Peyer's patch (tissue), 4 donors: ENCODE results near the gene NUDT9.
A peak's percentile ranks its signal among the peaks of the same experiment; 100 is the strongest.

Experiments used
- POLR2A ChIP-seq, 2 donors: fragments of 450-650 bp; IDR thresholded peaks; one replicate each; pipeline ENCODE4 v1.5.1; 2017; ENCODE audit warnings: antibody characterized with exemption in 2 of 2, mild to moderate bottlenecking in 2 of 2, moderate library complexity in 2 of 2
- TF ChIP-seq, protein P1 (sequence below), 6 experiments: fragments of 450-650 bp in 4 of 6; fragments of 200-600 bp in 2 of 6; sonication (generic) in 1 of 6; IDR thresholded peaks; one replicate each; pipeline ENCODE4 v1.5.1; 2017 to 2019; ENCODE audit warnings: antibody characterized with exemption in 6 of 6, mild to moderate bottlenecking in 3 of 6, moderate library complexity in 1 of 6

DNA sequence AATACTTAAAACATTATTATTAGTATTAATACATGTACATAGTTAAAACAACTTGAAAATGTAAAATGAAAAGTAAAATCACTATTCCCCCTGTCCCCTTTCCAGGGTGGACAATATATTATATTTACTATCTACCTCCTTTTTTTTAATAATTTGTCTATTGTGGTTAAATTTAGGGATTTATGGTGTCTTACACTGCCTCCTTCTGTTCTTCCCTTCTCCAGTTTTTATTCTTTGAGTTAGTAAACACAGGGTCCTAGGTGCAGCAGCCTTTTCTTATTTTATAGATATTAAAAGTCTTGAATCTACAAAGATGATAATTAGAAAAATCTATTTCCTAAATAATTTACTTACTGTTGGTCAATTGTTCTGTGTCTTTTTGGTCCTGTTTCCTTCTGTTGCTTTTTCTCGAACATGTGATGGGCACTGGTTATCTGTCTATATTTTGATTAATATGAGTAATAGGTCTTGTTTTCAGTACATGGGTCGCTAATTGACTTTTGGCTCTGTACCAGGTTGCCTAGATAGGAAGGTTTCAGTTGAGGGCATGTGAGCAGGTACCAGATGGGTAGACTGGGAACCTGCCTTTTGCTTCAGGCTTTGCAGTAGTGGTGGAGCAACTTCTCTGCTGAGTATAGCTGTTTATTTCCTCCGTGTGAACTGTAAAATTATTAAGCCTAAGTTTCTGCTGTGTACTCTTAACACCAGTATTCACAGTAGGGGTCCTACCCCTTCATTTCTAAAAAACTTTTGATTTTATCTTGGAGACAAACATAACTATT lies 1.1 kb downstream of the NUDT9 start:
- TF ChIP-seq, protein P1, sequence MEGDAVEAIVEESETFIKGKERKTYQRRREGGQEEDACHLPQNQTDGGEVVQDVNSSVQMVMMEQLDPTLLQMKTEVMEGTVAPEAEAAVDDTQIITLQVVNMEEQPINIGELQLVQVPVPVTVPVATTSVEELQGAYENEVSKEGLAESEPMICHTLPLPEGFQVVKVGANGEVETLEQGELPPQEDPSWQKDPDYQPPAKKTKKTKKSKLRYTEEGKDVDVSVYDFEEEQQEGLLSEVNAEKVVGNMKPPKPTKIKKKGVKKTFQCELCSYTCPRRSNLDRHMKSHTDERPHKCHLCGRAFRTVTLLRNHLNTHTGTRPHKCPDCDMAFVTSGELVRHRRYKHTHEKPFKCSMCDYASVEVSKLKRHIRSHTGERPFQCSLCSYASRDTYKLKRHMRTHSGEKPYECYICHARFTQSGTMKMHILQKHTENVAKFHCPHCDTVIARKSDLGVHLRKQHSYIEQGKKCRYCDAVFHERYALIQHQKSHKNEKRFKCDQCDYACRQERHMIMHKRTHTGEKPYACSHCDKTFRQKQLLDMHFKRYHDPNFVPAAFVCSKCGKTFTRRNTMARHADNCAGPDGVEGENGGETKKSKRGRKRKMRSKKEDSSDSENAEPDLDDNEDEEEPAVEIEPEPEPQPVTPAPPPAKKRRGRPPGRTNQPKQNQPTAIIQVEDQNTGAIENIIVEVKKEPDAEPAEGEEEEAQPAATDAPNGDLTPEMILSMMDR (IDR thresholded peaks at IDR 0.05): peak in 1 of 6 experiments; percentile 18
- TF ChIP-seq POLR2A (IDR thresholded peaks at IDR 0.05): no peak
